SK-N-SH treated with all-trans-retinoic acid at 6 μM for 48 hours (cell line): ENCODE data around the gene GPR132.

ENCODE experiments used
- CSDC2 ChIP-seq: fragments of 250-450 bp; sonication (Bioruptor Pico); IDR thresholded peaks from 2 replicates; pipeline ENCODE4 v1.5.0; 2020; ENCODE audit warnings: mild to moderate bottlenecking, moderate library complexity
- CSRNP3 ChIP-seq: fragments of 250-450 bp; sonication (Bioruptor Pico); IDR thresholded peaks from 2 replicates; pipeline ENCODE4 v1.5.1; 2021; ENCODE audit warnings: mild to moderate bottlenecking, moderate library complexity
- GLIS3 ChIP-seq: fragments of 250-450 bp; sonication (Bioruptor Pico); IDR thresholded peaks from 2 replicates; pipeline ENCODE4 v1.5.0; 2020; ENCODE audit warnings: mild to moderate bottlenecking, moderate library complexity
- OSR1 ChIP-seq: fragments of 250-450 bp; sonication (Bioruptor Pico); IDR thresholded peaks from 2 replicates; pipeline ENCODE4 v1.8.0; 2022; ENCODE audit warnings: moderate library complexity, mild to moderate bottlenecking, inconsistent platforms
- PATZ1 ChIP-seq: fragments of 250-450 bp; sonication (Bioruptor Pico); IDR thresholded peaks from 2 replicates; pipeline ENCODE4 v1.8.0; 2020; ENCODE audit warnings: mild to moderate bottlenecking, moderate library complexity, borderline replicate concordance
- POU6F1 ChIP-seq: fragments of 250-450 bp; sonication (Bioruptor Pico); IDR thresholded peaks from 2 replicates; pipeline ENCODE4 v1.8.0; 2021; ENCODE audit warnings: low read depth, mild to moderate bottlenecking, moderate library complexity, borderline replicate concordance
- PPARA ChIP-seq: fragments of 250-450 bp; sonication (Bioruptor Pico); IDR thresholded peaks from 2 replicates; pipeline ENCODE4 v1.5.0; 2020; ENCODE audit warnings: mild to moderate bottlenecking, borderline replicate concordance
- RARB ChIP-seq: fragments of 250-450 bp; sonication (Bioruptor Pico); IDR thresholded peaks from 2 replicates; pipeline ENCODE4 v1.8.0; 2021; ENCODE audit warnings: mild to moderate bottlenecking, moderate library complexity
- ZFP30 ChIP-seq: fragments of 450-650 bp; formaldehyde crosslinking; IDR thresholded peaks from 2 replicates; pipeline ENCODE4 v1.5.0; 2022; ENCODE audit warnings: mild to moderate bottlenecking, moderate library complexity
- ZNF70 ChIP-seq: fragments of 450-650 bp; formaldehyde crosslinking; IDR thresholded peaks from 2 replicates; pipeline ENCODE4 v1.5.0; 2020; ENCODE audit warnings: mild to moderate bottlenecking, moderate library complexity

GRCh38 chr14:105085766-105086165, 20.5 kb upstream of the GPR132 start:
- TF ChIP-seq PATZ1 (CRISPR knock-in tag) (no peak), ZFP30 (CRISPR knock-in tag) (no peak), GLIS3 (no peak), CSRNP3 (CRISPR knock-in tag) (no peak), OSR1 (no peak), CSDC2 (CRISPR knock-in tag) (no peak), PPARA (CRISPR knock-in tag) (no peak), ZNF70 (no peak), RARB (CRISPR knock-in tag) (no peak), POU6F1 (CRISPR knock-in tag) (no peak)
